HepG2 (cell line): ENCODE measurements around the gene FAHD1.

ENCODE experiments used
- CBX5 ChIP-seq: sonication (generic); formaldehyde crosslinking; IDR thresholded peaks from 2 replicates; pipeline ENCODE4 v1.4.0; 2020; ENCODE audit warnings: missing genetic modification reagents, borderline replicate concordance
- CHD4 ChIP-seq: fragments of 200-600 bp; sonication (generic); IDR thresholded peaks from 2 replicates; pipeline ENCODE4 v1.7.0; 2017; ENCODE audit warnings: mild to moderate bottlenecking, low read length, borderline replicate concordance
- EP300 ChIP-seq, 3 experiments: sonication (generic) in 1 of 3; formaldehyde crosslinking in 1 of 3; IDR thresholded peaks; 2 replicates each; pipeline versions ENCODE4 v1.5.1 to v1.6.1; 2011 to 2020; ENCODE audit warnings: low read depth in 2 of 3, low read length in 2 of 3, borderline replicate concordance in 1 of 3, improper control_type of control experiment in 1 of 3, mild to moderate bottlenecking in 1 of 3, missing genetic modification reagents in 1 of 3, moderate library complexity in 1 of 3
- JUND ChIP-seq: sonication (generic); formaldehyde crosslinking; IDR thresholded peaks from 2 replicates; pipeline ENCODE4 v1.8.0; 2022; ENCODE audit warnings: mild to moderate bottlenecking, missing genetic modification reagents
- POLR2A ChIP-seq, 2 experiments: IDR thresholded peaks; 2 replicates each; pipeline ENCODE4 v1.6.1; 2011; ENCODE audit warnings: low read depth in 2 of 2, low read length in 2 of 2, mild to moderate bottlenecking in 1 of 2, moderate library complexity in 1 of 2; ENCODE audit not compliant: insufficient read depth in 1 of 2
- THYN1 ChIP-seq: sonication (generic); formaldehyde crosslinking; IDR thresholded peaks from 2 replicates; pipeline ENCODE4 v1.8.1; 2023; ENCODE audit warnings: low read depth, mild to moderate bottlenecking, moderate library complexity, missing genetic modification reagents, borderline replicate concordance
- ZKSCAN5 ChIP-seq: sonication (generic); formaldehyde crosslinking; IDR thresholded peaks from 2 replicates; pipeline ENCODE4 v1.5.1; 2020; ENCODE audit warnings: mild to moderate bottlenecking, missing genetic modification reagents

GRCh38 chr16:1816396-1817275, 10.4 kb upstream of the FAHD1 start:
- no peak for TF ChIP-seq EP300 (IDR thresholded peaks at IDR 0.05; ENCODE audit: low read depth in 2 of 2, low read length in 2 of 2)
- no peak for TF ChIP-seq EP300 (CRISPR knock-in tag; IDR thresholded peaks at IDR 0.05; ENCODE audit: borderline replicate concordance)
- TF ChIP-seq THYN1: no peak
- no peak for TF ChIP-seq JUND (CRISPR knock-in tag)
- TF ChIP-seq ZKSCAN5 (CRISPR knock-in tag): no peak
- TF ChIP-seq CBX5 (CRISPR knock-in tag): no peak
- TF ChIP-seq POLR2A (IDR thresholded peaks at IDR 0.05; ENCODE audit: insufficient read depth in 1 of 2, low read depth in 2 of 2, low read length in 2 of 2): 0 out of 4 replicates have a peak, but pooled peaks of 1 of the 2 experiments have one; percentile 24
- TF ChIP-seq CHD4: no peak
